ENCODE results near the gene RABGAP1L. TPM values are rescaled to one million over a fixed set of nuclear protein-coding genes. Genes with fewer than 3 reads are reported as not detected.

Gene RABGAP1L
- total RNA-seq, 1 donor from 2014 or later = 46.0 TPM

- H3K9me3 ChIP-seq (ENCODE audit: low read depth) = no peaks in the 10 kb centered on the region
- peaks cover 7% of the 10 kb centered on the region for H3K36me3 Mint-ChIP-seq
- TF ChIP-seq EZH2phosphoT487 (IDR thresholded peaks at IDR 0.05) (no peak), EZH2 (IDR thresholded peaks at IDR 0.05) (no peak), CTCF (IDR thresholded peaks at IDR 0.05) (no peak)
- H3F3A ChIP-seq (ENCODE audit: low read depth) = no peaks in the 10 kb centered on the region
- DNase-seq (ENCODE audit: low spot score) = no peak
- no peak overlapping the region for H3K4me3 Mint-ChIP-seq
- no peaks in the 10 kb centered on the region for H4K20me1 ChIP-seq (ENCODE audit: low read depth)
- no peak overlapping the region for H3K4me3 ChIP-seq
- no peaks in the 10 kb centered on the region for H3K79me2 ChIP-seq (ENCODE audit: low read depth)
- no peak overlapping the region for H2AFZ ChIP-seq (replicated peaks)
- no peaks in the 10 kb centered on the region for H3K9me3 Mint-ChIP-seq
- H3K27ac ChIP-seq = no peak overlapping the region
- no peak overlapping the region for H3K27ac Mint-ChIP-seq
- no peaks in the 10 kb centered on the region for H3K36me3 ChIP-seq
- H3K9ac ChIP-seq = no peak overlapping the region
- H3K4me2 ChIP-seq = no peak overlapping the region
- no peaks in the 10 kb centered on the region for H3K27me3 ChIP-seq
- no peaks in the 10 kb centered on the region for H3K4me1 ChIP-seq
- no peaks in the 10 kb centered on the region for H3K27me3 Mint-ChIP-seq (ENCODE audit: insufficient read depth, low read depth)
- H3K4me1 Mint-ChIP-seq = no peaks in the 10 kb centered on the region
Observed at GRCh38 chr1:174276087-174276486, 116.8 kb downstream of the RABGAP1L start.

GRCh38 chr1:174284052-174284451 is 124.7 kb downstream of the RABGAP1L start:
- H3K4me2 ChIP-seq = no peak overlapping the region
- H3K4me3 ChIP-seq = no peak overlapping the region
- H3K9me3 ChIP-seq (ENCODE audit: low read depth) = no peaks in the 10 kb centered on the region
- H3K27ac Mint-ChIP-seq = no peak overlapping the region
- H3K27me3 ChIP-seq = no peaks in the 10 kb centered on the region
- no peak overlapping the region for H2AFZ ChIP-seq (replicated peaks)
- H3K27me3 Mint-ChIP-seq (ENCODE audit: insufficient read depth, low read depth) = no peaks in the 10 kb centered on the region
- peaks cover 10% of the 10 kb centered on the region for H3K36me3 Mint-ChIP-seq
- H3K9me3 Mint-ChIP-seq = peaks cover 2% of the 10 kb centered on the region
- no peak overlapping the region for H3K4me3 Mint-ChIP-seq
- no peaks in the 10 kb centered on the region for H3K79me2 ChIP-seq (ENCODE audit: low read depth)
- H3K27ac ChIP-seq = no peak overlapping the region
- H3K36me3 ChIP-seq = no peaks in the 10 kb centered on the region
- no peaks in the 10 kb centered on the region for H3F3A ChIP-seq (ENCODE audit: low read depth)
- H3K9ac ChIP-seq = no peak overlapping the region
- TF ChIP-seq EZH2 (IDR thresholded peaks at IDR 0.05) = no peak
- TF ChIP-seq EZH2phosphoT487 (IDR thresholded peaks at IDR 0.05) = no peak
- no peak for TF ChIP-seq CTCF (IDR thresholded peaks at IDR 0.05)
- no peaks in the 10 kb centered on the region for H3K4me1 Mint-ChIP-seq
- DNase-seq (ENCODE audit: low spot score) = no peak
- H4K20me1 ChIP-seq (ENCODE audit: low read depth) = no peaks in the 10 kb centered on the region
- H3K4me1 ChIP-seq = no peaks in the 10 kb centered on the region

GRCh38 chr1:174286042-174286441 is 126.7 kb downstream of the RABGAP1L start:
- Mint-ChIP-seq H3K27me3 (ENCODE audit: insufficient read depth, low read depth) (no peaks in the 10 kb centered on the region), H3K4me3 (no peak overlapping the region), H3K36me3 (peaks cover 5% of the 10 kb centered on the region), H3K27ac (no peak overlapping the region), H3K4me1 (no peaks in the 10 kb centered on the region), H3K9me3 (peaks cover 3% of the 10 kb centered on the region)
- Histone ChIP-seq H3K4me1 (no peaks in the 10 kb centered on the region), H3F3A (ENCODE audit: low read depth) (no peaks in the 10 kb centered on the region), H3K4me3 (no peak overlapping the region), H4K20me1 (ENCODE audit: low read depth) (no peaks in the 10 kb centered on the region), H3K27me3 (no peaks in the 10 kb centered on the region), H3K79me2 (ENCODE audit: low read depth) (no peaks in the 10 kb centered on the region), H3K9me3 (ENCODE audit: low read depth) (no peaks in the 10 kb centered on the region), H3K4me2 (no peak overlapping the region), H3K27ac (no peak overlapping the region), H2AFZ (replicated peaks) (no peak overlapping the region), H3K9ac (no peak overlapping the region), H3K36me3 (no peaks in the 10 kb centered on the region)
- TF ChIP-seq EZH2 (IDR thresholded peaks at IDR 0.05) = no peak
- no peak for TF ChIP-seq CTCF (IDR thresholded peaks at IDR 0.05)
- TF ChIP-seq EZH2phosphoT487 (IDR thresholded peaks at IDR 0.05) = no peak
- no peak for DNase-seq (ENCODE audit: low spot score)
